SJCRH30 (cell line): ENCODE results near the gene NCF2. TPM values are rescaled to one million over a fixed set of nuclear protein-coding genes. Genes with fewer than 3 reads are reported as not detected.

ENCODE experiments used
- DNase-seq, 2 experiments: peaks; one replicate each; pipeline ENCODE4 v3.0.0-alpha.2; 2015 to 2020
- H3K27ac ChIP-seq: fragments of 250-450 bp; sonication (Bioruptor Pico); 2 replicates; pipeline ENCODE4 v1.5.1; 2020; ENCODE audit warnings: mild to moderate bottlenecking, moderate library complexity
- H3K27me3 ChIP-seq: fragments of 250-450 bp; sonication (Bioruptor Pico); 2 replicates; pipeline ENCODE4 v1.5.1; 2020; ENCODE audit warnings: mild to moderate bottlenecking, moderate library complexity
- H3K36me3 ChIP-seq: fragments of 250-450 bp; sonication (Bioruptor Pico); 2 replicates; pipeline ENCODE4 v1.5.1; 2020; ENCODE audit warnings: mild to moderate bottlenecking, moderate library complexity
- H3K4me1 ChIP-seq: fragments of 250-450 bp; sonication (Bioruptor Pico); 2 replicates; pipeline ENCODE4 v1.5.1; 2020; ENCODE audit warnings: mild to moderate bottlenecking, moderate library complexity
- H3K4me3 ChIP-seq: fragments of 250-450 bp; sonication (Bioruptor Pico); 2 replicates; pipeline ENCODE4 v1.5.1; 2020; ENCODE audit warnings: mild to moderate bottlenecking, moderate library complexity
- H3K9me3 ChIP-seq: fragments of 250-450 bp; sonication (Bioruptor Pico); replicated peaks from 2 replicates; pipeline ENCODE4 v1.5.1; 2020; ENCODE audit warnings: mild to moderate bottlenecking, moderate library complexity
- total RNA-seq: library from RNA; depleted of rRNA; stranded (reverse); fragments of >200 nt; shearing (Covaris generic); gene quantifications from 2 replicates; pipeline ENCODE4 v1.2.3, GENCODE V29; 2014

The NCF2 gene
- total RNA-seq, 1 experiment from 2014 or later: 0.55 TPM

- Histone ChIP-seq H3K9me3 (no peaks in the 10 kb centered on the region), H3K27ac (no peak overlapping the region), H3K36me3 (no peaks in the 10 kb centered on the region), H3K4me1 (no peaks in the 10 kb centered on the region), H3K27me3 (no peaks in the 10 kb centered on the region), H3K4me3 (no peak overlapping the region)
- no peak for DNase-seq
These were observed 6.8 kb downstream of the NCF2 start for GRCh38 chr1:183583466-183583865.

GRCh38 chr1:183582021-183582713 is 8.1 kb downstream of the NCF2 start:
- Histone ChIP-seq H3K27ac (no peak overlapping the region), H3K36me3 (no peaks in the 10 kb centered on the region), H3K27me3 (no peaks in the 10 kb centered on the region), H3K9me3 (no peaks in the 10 kb centered on the region), H3K4me1 (no peaks in the 10 kb centered on the region), H3K4me3 (no peak overlapping the region)
- no peak for DNase-seq

GRCh38 chr1:183580281-183580682 is 10.0 kb downstream of the NCF2 start:
- H3K27me3 ChIP-seq: no peaks in the 10 kb centered on the region
- no peak overlapping the region for H3K27ac ChIP-seq
- no peak overlapping the region for H3K4me3 ChIP-seq
- H3K9me3 ChIP-seq: no peaks in the 10 kb centered on the region
- H3K4me1 ChIP-seq: no peaks in the 10 kb centered on the region
- DNase-seq: peak; percentile 21 to 52
- no peaks in the 10 kb centered on the region for H3K36me3 ChIP-seq

- Histone ChIP-seq H3K36me3 (no peaks in the 10 kb centered on the region), H3K4me1 (no peaks in the 10 kb centered on the region), H3K27ac (no peak overlapping the region), H3K4me3 (no peak overlapping the region), H3K27me3 (no peaks in the 10 kb centered on the region), H3K9me3 (no peaks in the 10 kb centered on the region)
- no peak for DNase-seq
These were observed 11.4 kb downstream of the NCF2 start for GRCh38 chr1:183578856-183579255.

GRCh38 chr1:183577897-183578465 is 12.3 kb downstream of the NCF2 start:
- Histone ChIP-seq H3K27ac (no peak overlapping the region), H3K27me3 (no peaks in the 10 kb centered on the region), H3K36me3 (no peaks in the 10 kb centered on the region), H3K9me3 (no peaks in the 10 kb centered on the region), H3K4me3 (no peak overlapping the region), H3K4me1 (no peaks in the 10 kb centered on the region)
- DNase-seq: no peak

- Histone ChIP-seq H3K4me1 (no peaks in the 10 kb centered on the region), H3K36me3 (no peaks in the 10 kb centered on the region), H3K27ac (no peak overlapping the region), H3K27me3 (no peaks in the 10 kb centered on the region), H3K4me3 (no peak overlapping the region), H3K9me3 (no peaks in the 10 kb centered on the region)
- no peak for DNase-seq
These were observed 13.7 kb downstream of the NCF2 start for GRCh38 chr1:183576537-183576936.

- DNase-seq: peak in 1 of 2 experiments; percentile 24
- Histone ChIP-seq H3K4me1 (no peaks in the 10 kb centered on the region), H3K27ac (no peak overlapping the region), H3K36me3 (no peaks in the 10 kb centered on the region), H3K9me3 (no peaks in the 10 kb centered on the region), H3K4me3 (no peak overlapping the region), H3K27me3 (no peaks in the 10 kb centered on the region)
These were observed 14.7 kb downstream of the NCF2 start for GRCh38 chr1:183575606-183576005.

- no peaks in the 10 kb centered on the region for H3K9me3 ChIP-seq
- no peak overlapping the region for H3K27ac ChIP-seq
- no peak overlapping the region for H3K4me3 ChIP-seq
- H3K27me3 ChIP-seq: no peaks in the 10 kb centered on the region
- H3K36me3 ChIP-seq: no peaks in the 10 kb centered on the region
- peaks cover 4% of the 10 kb centered on the region; the same call in 1 of the 2 replicates for H3K4me1 ChIP-seq
- DNase-seq: no peak
These were observed 17.5 kb downstream of the NCF2 start for GRCh38 chr1:183572721-183573120.

GRCh38 chr1:183571678-183572268 is 18.5 kb downstream of the NCF2 start:
- no peaks in the 10 kb centered on the region for H3K9me3 ChIP-seq
- DNase-seq: no peak
- H3K4me3 ChIP-seq: no peak overlapping the region
- peaks cover 7% of the 10 kb centered on the region; the same call in 1 of the 2 replicates for H3K4me1 ChIP-seq
- no peaks in the 10 kb centered on the region for H3K36me3 ChIP-seq
- no peaks in the 10 kb centered on the region for H3K27me3 ChIP-seq
- no peak overlapping the region for H3K27ac ChIP-seq

- Histone ChIP-seq H3K27ac (no peak overlapping the region), H3K27me3 (no peaks in the 10 kb centered on the region), H3K9me3 (no peaks in the 10 kb centered on the region), H3K36me3 (no peaks in the 10 kb centered on the region), H3K4me1 (peaks cover 7% of the 10 kb centered on the region; the same call in 1 of the 2 replicates), H3K4me3 (no peak overlapping the region)
- DNase-seq: no peak
These were observed 19.8 kb downstream of the NCF2 start for GRCh38 chr1:183570451-183570850.

- H3K4me3 ChIP-seq: no peak overlapping the region
- H3K27ac ChIP-seq: no peak overlapping the region
- H3K9me3 ChIP-seq: no peaks in the 10 kb centered on the region
- no peaks in the 10 kb centered on the region for H3K36me3 ChIP-seq
- no peak for DNase-seq
- peaks cover 7% of the 10 kb centered on the region; the same call in 1 of the 2 replicates for H3K4me1 ChIP-seq
- no peaks in the 10 kb centered on the region for H3K27me3 ChIP-seq
These were observed 20.5 kb downstream of the NCF2 start for GRCh38 chr1:183569801-183570200.

- H3K27me3 ChIP-seq: no peaks in the 10 kb centered on the region
- H3K4me1 ChIP-seq: peaks cover 7% of the 10 kb centered on the region; the same call in 1 of the 2 replicates
- no peak overlapping the region for H3K4me3 ChIP-seq
- no peaks in the 10 kb centered on the region for H3K9me3 ChIP-seq
- no peaks in the 10 kb centered on the region for H3K36me3 ChIP-seq
- peak in 1 of 2 experiments; percentile 10 for DNase-seq
- H3K27ac ChIP-seq: no peak overlapping the region; the same call in 1 of the 2 replicates
These were observed 21.1 kb downstream of the NCF2 start for GRCh38 chr1:183569141-183569540.

GRCh38 chr1:183568176-183569021 is 21.9 kb downstream of the NCF2 start:
- no peaks in the 10 kb centered on the region for H3K9me3 ChIP-seq
- H3K36me3 ChIP-seq: no peaks in the 10 kb centered on the region
- no peaks in the 10 kb centered on the region for H3K27me3 ChIP-seq
- no peak for DNase-seq
- no peak overlapping the region for H3K4me3 ChIP-seq
- peaks cover 7% of the 10 kb centered on the region; the same call in 1 of the 2 replicates for H3K4me1 ChIP-seq
- H3K27ac ChIP-seq: no peak overlapping the region; the same call in 1 of the 2 replicates

- Histone ChIP-seq H3K36me3 (no peaks in the 10 kb centered on the region), H3K27me3 (no peaks in the 10 kb centered on the region), H3K4me3 (no peak overlapping the region), H3K27ac (no peak overlapping the region), H3K9me3 (no peaks in the 10 kb centered on the region), H3K4me1 (peaks cover 7% of the 10 kb centered on the region; the same call in 1 of the 2 replicates)
- peak in 1 of 2 experiments; percentile 18 for DNase-seq
These were observed 22.7 kb downstream of the NCF2 start for GRCh38 chr1:183567584-183567983.

GRCh38 chr1:183566026-183566425 is 24.2 kb downstream of the NCF2 start:
- H3K27me3 ChIP-seq: no peaks in the 10 kb centered on the region
- H3K9me3 ChIP-seq: no peaks in the 10 kb centered on the region
- no peaks in the 10 kb centered on the region for H3K36me3 ChIP-seq
- DNase-seq: no peak
- H3K4me1 ChIP-seq: peaks cover 7% of the 10 kb centered on the region; the same call in 1 of the 2 replicates
- H3K27ac ChIP-seq: no peak overlapping the region
- H3K4me3 ChIP-seq: no peak overlapping the region
